Amniotic stem cell (primary cell): ENCODE measurements around the gene GMIP.
"Not testable (repeated sequence)": the region's sequence is repeated elsewhere in the genome, so short reads cannot be mapped to it uniquely, and the experiment has no call there.

Experiments used
- DNase-seq: peaks from one replicate; lab custom pipeline; 2025; lab: John Stamatoyannopoulos, UW

Gene GMIP

DNA sequence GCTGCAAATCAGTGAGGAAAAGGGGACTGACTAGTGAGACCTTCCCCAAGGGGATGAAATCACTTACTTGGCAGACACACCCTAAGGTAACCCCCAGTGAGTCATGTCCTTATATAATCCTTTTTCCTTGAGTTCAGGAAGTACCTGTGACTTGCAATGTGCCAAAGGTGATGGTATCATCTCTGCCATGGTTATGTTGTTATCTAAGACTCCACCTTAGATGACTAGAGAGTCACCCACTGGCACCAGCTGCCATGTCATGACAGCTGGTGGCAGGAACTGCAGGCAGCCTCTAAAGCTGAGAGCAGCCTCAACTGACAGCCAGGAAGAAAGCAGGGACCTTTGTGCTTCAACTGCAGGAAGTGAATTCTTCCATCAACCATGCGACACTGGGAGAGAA is 37.4 kb downstream of the GMIP start:
- no peak for DNase-seq

DNA sequence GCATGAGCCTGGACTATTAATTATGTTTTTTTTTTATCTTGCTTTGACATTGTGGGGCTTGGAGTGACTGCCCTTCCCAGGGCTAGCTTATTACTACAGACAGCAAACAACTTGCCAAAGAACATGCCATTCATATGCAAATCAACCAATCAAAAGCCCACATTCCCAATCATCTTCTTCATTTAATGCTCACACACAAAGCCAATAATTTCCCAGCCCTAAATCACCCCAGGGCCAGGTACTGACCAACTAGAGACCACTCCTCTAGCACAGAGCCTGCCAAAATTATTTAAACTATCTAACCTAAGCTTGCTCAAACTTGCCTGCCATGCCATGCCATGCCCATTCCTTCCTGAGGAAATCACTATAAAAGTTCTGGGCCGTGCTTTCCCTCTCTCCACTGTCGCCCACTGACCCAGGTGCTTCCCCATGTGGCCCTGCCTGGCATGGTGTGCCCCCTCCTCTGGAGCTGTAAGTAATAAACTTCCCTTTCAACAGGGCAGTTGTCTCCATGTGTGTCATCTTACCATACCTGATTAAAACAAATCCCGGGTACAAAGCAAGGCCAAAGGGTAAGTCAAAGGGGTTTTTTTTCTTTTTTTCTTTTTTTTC is 40.6 kb downstream of the GMIP start:
- no peak for DNase-seq

DNA sequence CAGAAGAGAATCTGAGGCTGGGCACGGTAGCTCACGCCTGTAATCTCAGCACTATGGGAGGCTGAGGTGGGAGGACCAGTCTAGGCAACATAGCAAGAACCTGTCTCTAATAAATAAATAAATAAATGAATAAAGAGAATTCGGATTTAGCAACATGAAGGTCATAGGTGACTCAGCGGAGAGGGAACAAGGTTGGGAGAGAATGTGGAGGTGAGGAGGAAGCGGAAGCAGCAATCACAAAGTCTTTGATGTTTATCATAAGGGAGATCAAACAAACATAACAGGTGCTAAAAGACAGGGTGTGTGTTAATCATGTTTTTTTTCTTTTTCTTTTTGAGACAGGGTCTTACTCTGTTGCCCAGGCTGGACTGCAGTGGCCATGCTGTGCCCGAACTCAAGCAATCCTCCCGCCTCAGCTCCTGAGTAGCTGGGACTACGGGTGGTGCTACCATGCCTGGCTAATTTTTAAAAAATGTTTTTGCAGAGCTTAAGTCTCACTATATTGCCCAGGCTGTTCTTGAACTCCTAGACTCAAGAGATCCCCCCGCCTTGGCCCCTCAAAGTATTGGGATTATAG is 41.2 kb downstream of the GMIP start:
- DNase-seq = no peak

DNA sequence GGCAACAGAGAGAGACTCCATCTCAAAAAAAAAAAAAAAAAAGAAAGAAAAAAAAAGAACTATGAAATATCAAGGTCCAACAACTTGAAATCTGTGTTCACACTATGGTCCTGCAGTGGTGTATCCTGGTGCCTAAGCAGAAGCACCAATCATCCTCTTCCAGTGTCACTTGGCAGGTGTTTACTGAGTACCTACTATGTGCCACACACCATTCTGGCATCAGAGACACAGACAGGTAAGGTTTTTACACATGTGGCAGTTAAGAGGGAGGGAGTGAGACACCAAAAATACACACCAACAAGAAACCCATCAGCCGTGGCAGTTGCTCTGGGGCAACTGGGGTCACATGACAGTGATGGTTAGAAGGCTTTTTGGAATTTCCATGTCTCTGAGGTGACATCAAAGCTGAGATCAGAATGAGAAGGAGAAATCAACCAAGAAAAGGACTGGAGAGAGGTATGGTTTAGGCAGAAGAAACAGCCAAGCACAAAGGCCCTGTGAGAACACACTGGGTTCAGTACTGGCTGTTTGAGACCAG is 42.6 kb downstream of the GMIP start:
- DNase-seq = no peak

DNA sequence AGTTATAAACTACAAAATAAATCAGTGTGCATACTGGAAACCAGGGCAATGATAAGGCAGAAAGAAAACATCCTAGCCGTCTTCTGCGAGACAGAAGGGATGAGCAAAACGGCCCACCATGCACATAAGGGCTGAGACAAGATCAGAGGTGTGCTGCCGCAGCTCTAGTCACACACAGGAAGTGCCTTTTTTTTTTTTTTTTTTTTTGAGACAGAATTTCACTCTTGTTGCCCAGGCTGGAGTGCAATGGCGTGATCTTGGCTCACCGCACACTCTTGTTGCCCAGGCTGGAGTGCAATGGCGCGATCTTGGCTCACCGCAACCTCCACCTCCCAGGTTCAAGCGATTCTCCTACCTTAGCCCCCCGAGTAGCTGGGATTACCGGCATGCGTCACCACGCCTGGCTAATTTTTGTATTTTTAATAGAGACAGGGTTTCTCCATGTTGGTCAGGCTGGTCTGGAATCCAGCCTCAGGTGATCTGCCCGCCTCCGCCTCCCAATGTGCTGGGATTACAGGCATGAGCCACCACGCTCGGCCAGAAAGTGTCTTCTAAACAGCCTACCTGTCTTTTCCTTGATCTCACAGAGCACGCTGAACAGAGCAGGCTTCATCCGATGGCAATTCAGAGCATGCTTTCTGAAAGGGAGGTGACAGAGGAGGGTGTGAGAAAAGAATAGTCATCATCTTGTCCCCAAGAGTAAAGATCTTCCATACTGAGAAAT is 44.6 kb downstream of the GMIP start:
- not testable (repeated sequence) for DNase-seq

DNA sequence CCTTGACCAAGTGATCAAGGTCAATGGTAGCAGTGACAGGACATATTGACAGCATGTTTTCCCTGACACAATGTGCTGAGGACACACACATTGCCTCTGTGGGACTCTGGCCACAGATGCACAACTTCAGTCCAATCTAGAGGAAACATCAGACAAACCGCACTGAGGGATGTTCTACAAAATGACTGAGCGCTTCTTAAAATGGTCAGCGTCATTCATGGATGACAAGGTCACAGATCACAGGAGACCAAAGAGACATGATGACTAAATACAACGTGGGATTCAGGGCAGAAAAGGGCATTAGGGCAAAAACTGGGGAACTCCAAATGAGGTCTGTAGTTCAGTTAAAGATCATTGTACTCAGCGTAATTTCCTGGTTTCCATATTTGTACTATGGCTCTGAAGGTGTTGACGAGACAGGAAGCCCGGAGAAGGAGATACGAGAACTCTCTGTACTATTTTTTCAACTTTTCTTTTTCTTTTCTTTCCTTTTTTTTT is 45.6 kb downstream of the GMIP start:
- no peak for DNase-seq

DNA sequence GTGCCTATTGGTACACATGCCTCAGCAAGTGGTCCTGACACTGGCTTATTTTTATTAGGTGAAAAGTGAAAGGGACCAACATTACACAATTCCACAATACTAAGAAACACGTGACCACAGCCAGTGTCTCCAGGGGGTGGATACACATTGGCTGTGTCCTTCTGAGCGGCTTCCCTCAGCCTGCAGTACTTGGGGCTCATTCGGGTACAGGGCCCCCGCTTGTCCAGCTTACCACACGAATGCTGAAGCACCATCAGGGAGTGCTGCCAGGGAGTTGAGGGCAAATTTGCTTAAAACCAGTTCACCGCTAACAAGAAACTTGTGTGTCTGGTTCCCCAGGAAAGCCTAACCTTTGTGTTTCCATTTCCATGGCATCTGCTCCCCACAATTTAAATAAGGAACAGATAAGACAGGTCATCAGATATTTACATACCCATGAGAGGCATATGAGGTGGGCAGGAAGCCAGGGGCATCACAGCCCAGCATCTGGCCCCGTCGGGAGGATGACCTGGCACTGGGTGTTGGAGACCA is 48.2 kb downstream of the GMIP start:
- DNase-seq = no peak

DNA sequence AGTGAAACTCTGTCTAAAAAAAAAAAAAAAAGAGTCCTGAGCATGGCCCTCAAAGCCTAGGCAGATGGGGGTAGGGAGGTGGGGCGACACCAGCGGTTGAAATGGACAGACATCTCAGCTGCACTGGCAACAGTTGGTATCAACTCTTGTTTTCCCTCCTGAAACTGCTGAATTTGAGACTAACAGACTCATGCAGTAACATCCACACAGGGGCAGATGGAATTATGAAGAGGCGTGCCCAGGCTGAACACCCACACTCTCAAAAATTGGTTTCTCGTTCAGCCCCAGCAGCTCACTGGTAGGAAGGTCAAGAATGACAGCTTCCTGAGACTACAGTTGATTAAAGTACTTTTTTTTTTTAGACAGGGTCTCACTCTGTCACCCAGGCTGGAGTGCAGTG is 49.1 kb downstream of the GMIP start:
- DNase-seq = no peak

DNA sequence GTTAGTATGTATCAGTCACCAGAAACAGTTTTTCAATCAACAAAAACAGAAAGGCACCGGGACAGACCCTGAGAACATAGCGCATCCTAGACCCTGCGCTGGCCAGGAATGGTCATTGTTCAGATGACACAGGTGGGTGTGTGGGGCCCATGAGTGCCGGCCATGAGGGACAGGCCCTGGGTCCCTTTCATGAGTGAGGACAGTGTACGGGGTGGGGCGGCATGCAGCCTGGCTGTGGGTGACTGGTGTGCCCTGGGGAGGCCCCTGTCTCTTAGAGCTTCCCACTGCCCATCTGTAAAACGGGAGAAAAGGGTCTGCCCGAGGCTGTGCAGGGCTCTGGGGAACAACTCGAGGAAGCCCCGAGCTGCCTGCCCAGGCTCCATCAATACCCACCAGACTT is 50.8 kb downstream of the GMIP start:
- no peak for DNase-seq

DNA sequence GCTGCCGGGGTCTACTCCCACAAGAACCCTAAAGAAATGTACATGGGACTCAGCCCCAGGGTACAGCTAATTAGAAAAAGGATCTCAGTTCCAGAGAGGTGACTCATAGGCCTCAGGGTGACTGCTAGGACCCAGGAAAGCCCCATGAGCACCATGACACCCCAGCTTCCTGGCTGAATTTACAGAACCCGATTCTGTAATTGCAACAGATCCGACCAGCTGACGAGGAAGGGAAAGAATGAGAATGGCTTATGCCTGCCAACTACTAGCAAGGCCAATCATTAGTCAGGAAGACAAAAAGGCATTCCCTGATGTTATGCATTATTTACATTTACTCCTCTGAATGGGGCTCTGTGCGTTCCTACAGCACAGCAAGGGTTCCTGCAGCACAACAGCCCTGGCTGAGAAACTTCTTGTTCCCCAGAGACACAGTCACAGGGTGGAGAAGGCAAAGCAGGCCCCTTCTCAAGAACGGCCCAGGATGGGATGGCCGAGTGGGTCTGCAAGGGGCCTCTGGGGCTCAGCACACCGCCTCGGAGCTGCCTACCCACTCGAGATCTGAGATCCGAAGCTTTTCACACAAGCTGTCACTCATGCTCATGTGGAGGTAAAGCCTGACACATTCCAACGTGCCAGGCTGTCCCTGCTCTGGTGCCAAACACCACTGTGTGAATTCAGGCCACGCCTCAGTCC is 52.2 kb downstream of the GMIP start:
- peak; percentile 96 for DNase-seq

DNA sequence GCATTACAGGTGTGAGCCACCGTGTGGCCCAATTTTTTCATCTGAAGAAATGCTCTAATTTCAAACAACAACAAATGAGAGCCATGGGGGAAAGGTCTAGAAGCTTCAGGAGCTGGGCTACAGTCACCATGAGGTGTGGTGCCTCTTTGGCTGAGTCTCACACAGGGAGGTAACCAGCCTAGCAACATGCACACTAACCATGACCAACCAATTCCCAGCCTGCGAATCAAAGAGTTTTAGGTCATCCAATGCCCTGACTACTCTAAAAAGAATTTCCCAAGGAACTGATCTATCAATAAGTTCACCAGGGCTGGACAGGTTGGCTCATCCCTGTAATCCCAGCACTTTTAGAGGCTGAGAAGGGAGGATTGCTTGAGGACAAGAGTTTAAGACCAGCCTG is 54.9 kb downstream of the GMIP start:
- no peak for DNase-seq

DNA sequence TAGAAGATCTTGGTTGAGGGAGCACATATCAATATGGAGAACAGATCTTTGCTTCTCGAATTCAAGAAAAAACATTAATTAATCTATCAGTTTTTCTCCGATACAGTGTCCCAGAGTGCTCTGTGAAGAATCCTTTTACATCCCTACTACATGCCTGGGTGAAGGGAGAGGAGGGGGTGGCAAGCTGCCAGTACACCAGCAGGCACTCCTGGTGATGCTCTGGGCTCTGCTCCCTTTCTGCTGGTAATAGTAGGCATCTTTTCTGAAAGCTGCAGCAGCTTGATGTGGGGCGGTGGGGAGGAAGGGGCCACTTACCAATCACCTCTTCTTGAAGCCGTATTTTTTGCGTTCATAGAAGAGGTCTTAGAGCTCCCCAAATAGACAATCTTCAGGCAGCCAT is 55.7 kb downstream of the GMIP start:
- no peak for DNase-seq

DNA sequence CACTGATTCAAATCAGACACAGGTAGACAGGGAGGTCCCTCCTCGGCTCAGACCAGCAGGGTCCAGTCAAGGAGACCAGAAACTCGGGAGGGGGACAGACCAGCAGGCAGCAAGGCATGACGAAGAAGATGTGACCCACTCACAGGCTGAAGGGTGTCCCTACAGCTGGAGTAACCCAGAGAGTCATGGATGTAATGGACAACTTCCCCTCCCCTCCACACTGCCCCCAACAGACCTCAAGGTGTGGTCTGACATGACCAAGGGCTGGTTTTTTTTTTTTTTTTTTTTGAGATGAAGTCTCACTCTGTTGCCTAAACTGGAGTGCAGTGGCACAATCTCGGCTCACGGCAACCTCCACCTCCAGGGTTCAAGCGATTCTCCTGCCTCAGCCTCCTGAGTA is 59.1 kb downstream of the GMIP start:
- no peak for DNase-seq

DNA sequence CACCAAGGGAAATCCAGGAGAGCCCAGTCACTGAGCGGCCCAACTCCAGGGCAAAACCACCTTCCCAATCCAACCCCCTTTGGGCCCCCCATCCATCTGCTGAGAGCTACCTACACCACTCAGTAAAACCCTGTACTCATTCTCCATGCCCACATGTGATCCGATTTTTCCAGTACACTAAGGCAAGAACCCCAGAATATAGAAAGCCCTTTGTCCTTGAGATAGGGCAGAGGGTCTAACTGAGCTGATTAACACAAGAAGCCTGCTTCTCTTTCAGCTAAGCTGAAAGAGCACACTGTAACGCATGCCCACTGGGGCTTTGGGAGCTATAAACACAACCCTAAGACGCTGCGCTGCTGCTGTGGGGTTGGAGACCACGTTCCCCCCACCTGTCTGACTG is 61.0 kb downstream of the GMIP start:
- no peak for DNase-seq

DNA sequence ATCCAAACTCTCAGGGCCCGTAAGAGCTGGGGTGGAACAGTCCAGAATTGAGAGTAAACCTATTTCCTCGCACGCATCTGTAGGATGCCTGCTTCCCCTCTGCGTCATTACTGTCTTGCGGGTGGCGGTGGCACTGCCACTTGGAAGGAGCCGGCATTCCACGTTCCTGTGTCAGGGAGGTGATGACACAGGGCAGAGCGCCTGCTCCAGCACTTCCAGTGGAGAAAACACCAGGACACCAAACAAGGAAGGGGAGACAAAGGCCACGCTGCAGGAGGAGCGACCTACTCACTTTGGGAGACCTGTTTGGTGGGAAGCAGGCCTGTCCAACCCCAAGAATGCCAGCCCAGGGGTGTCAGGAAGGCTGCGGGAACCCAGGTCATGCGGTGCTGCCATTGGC is 62.1 kb downstream of the GMIP start:
- DNase-seq = no peak

DNA sequence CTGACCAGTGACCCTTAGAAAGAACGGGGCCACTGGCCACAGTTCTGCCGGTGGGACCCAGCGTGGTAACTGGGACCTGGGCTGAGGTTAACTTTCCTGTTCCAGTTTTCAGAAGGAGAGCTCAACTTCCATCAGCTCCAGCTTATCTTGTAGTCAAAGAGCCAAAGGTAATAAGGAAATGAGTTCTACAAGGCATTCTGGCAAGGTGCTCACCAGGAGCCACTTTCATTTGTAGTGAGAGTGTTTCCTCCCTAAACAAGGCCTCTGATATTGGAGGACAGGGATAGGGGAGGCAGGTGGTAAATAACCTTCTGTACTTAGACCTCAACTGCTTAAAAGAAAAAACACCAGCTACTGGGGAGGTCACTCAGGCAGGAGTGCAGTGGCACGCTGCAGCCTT is 63.0 kb downstream of the GMIP start:
- no peak for DNase-seq

DNA sequence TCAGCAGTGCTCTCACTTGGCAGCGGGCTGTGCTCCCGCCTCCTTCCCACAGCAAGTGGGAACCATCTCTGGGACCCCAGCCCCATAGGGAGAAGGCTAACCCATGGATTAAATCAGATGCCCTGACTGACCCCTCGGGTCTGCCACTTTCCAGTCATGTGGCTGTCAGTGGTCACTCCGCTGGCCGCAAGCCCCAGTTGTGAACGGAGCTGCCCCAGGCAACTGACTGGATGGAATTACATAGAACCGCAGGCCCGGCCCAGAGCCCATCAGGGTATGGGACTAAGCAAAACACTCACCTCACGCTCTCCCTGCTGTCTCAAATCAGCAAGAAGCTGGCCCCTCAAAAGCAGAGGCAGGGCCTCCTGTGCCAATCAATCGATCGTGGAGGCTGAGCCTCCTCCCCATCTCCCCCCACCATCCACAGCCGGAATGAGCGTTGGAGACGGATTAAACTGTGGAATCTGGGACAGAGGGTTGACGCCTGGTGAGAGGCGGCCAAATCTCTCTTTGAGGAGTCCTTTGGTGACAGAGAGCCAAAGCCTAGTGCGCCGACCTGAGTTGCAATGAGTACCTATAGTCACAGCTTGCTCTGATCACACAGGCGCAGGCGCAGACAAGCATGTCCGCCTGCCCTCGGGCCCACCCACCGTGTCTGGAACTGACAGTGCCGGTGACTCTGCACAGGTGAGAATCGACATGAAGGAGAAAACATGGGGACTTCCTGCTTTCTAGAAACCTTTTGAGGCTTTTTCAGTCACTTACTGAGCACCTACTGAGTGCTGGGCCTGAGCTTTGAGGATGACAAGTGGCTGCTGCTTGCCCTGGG is 63.7 kb downstream of the GMIP start:
- DNase-seq = no peak
